A204.1 (cell line): Measurements from ENCODE around the gene CFAP61.
"Not testable (repeated sequence)": the region's sequence is repeated elsewhere in the genome, so short reads cannot be mapped to it uniquely, and the experiment has no call there.

Experiments
- FAIRE-seq: peaks from 2 replicates; lab custom pipeline; 2012; peaks lifted over from hg19 to GRCh38; lab: Jason Lieb, UNC

Gene CFAP61

GRCh38 chr20:20233041-20233514 lies 180.7 kb downstream of the CFAP61 start:
- no peak for FAIRE-seq

DNA sequence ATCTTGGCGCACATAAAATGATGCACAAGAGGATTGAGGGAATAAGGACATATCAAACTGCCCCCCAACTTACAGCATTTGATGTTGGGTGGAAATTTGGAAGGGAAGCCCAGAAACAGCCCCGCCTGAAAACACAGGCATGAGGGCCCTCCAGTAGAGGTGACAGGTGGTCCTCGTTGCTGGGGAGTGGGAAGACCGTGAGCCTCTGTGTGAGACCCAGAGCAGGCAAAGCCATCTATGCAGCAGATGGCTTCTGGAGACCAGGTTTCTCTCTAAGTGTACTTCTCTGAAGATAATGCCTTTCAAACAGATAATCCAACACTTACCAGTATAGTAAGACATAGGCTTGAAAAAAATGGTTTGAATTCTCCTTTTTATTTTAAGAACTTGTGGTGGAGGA lies 183.3 kb downstream of the CFAP61 start:
- no peak for FAIRE-seq

- FAIRE-seq: no peak
Observed at GRCh38 chr20:20237093-20237959, 185.0 kb downstream of the CFAP61 start.

DNA sequence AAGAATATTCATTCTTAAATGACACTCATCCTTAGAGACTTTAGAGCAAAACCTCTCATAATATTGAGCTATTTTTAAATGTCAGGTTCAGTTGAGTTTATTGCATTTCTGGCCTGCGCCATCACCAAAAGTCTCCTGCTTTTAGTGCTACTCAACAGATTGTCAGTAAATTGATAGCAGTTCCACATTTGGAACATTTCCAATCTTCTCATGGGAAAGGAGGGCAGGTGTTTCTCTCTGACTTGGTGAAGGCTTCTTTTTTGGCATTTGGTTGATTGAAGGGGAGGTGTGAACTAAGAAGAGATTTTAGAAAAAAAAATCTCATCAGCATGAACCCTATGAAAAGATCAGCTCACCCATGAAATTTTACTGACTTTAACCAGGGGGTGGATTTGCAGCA lies 189.6 kb downstream of the CFAP61 start:
- FAIRE-seq: no peak

- not testable (repeated sequence) for FAIRE-seq
Observed at GRCh38 chr20:20244384-20244783, 192.1 kb downstream of the CFAP61 start.

- no peak for FAIRE-seq
Observed at GRCh38 chr20:20246996-20247633, 194.8 kb downstream of the CFAP61 start.

DNA sequence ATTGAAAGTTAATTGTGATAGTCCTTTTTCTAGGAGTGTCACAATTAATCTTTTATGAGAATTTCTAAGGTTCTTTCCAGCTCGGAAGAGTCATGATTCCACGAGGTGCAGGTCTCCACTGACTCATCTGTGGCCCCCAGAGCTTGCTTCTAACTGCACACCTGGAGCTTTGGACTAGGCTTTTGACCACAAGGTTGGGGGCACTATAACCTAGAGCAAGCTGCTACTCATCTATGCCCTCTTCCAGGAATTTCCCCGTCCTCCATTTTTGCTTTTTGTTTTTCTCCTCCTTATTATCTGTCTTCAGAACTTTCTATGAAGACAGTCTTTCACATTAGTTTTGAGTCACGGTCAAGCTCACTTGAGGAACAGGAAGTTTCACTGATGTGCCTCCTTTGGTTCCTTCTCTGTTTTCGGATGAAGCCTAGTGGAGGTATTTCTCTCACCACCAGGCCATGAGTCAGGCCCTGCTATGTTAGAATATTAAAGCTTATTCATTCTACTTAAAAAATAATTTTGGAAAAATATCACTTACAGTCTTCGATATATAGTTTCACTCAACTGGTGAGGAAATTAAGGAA lies 196.4 kb downstream of the CFAP61 start:
- FAIRE-seq: no peak

- FAIRE-seq: no peak
Observed at GRCh38 chr20:20251317-20251716, 199.0 kb downstream of the CFAP61 start.

GRCh38 chr20:20251836-20252235 lies 199.5 kb downstream of the CFAP61 start:
- FAIRE-seq: no peak

DNA sequence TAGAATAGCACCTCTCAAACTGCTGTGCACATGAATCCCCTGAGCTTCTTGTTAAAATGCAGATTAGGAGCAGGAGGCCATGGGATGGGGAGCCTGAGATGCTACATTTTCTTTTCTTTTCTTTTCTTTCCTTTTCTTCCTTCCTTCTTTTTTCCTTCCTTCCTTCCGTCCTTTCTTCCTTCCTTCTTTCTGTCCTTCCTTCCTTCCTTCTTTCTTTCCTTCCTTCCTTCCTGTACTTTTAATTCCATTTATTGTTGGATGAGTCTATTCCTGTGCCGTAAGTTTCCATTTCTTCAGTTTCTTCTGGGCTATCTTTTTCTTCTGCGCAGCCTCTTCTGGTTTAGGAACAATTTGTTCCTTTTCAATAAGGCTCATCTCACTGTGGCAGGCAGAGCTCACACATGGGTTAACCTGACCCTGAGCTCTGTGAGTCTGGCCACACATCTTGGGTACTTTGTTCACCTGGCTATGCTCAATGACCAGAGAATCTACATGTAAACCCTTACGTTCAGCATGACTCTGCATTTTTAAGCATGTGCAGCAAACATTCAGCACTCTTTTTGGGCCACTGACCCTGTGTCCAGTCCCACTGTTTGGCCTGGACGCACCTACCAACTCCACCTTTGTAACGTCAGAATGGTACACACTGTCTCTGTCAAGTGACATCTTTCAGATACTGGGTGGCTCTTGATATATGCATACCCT lies 200.9 kb downstream of the CFAP61 start:
- no peak for FAIRE-seq

DNA sequence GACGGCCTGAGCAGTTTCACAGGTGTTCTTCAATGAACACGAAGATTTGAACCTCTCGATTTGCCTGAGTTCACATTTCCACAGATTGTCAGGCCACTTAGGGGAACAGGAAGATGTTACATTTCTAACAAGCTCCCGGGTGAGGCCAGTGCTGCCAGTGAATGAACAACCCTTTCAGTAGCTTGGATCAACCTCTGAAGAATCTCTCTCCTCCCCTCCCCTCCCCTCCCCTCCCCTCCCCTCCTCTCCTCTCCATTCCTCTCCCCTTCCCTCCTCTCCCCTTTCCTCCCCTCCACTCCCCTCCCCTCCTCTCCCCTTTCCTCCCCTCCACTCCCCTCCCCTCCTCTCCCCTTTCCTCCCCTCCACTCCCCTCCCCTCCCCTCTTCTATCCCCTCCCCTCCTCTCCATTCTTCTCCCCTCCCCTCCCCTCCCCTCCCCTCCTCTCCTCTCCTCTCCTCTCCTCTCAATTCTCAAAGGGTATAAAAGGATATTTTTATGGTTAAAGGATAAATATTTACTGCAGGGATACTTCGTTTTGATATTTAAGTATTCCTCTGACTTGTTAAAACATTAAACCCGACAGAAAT lies 201.5 kb downstream of the CFAP61 start:
- FAIRE-seq: no peak

GRCh38 chr20:20255099-20255498 lies 202.8 kb downstream of the CFAP61 start:
- no peak for FAIRE-seq

DNA sequence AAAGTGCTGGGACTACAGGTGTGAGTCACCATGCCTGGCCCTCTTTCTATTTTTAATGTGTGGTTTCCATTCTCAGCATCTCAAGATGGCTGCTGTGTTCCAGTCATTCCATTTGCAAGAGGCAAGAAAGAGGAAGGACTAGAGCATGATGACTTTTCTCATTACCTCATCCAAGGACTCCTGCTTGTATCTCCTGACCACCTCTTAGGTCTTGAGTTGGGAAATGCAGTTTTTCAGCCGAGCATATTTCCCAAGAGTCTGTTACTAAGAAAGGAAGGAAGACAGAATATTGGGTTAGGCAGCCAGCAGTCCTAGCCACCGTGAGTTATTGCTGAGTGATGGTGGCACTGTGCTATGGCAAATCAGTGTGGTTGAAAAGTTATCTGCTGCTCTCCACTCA lies 207.2 kb downstream of the CFAP61 start:
- FAIRE-seq: no peak

GRCh38 chr20:20261159-20261558 lies 208.8 kb downstream of the CFAP61 start:
- FAIRE-seq: no peak

DNA sequence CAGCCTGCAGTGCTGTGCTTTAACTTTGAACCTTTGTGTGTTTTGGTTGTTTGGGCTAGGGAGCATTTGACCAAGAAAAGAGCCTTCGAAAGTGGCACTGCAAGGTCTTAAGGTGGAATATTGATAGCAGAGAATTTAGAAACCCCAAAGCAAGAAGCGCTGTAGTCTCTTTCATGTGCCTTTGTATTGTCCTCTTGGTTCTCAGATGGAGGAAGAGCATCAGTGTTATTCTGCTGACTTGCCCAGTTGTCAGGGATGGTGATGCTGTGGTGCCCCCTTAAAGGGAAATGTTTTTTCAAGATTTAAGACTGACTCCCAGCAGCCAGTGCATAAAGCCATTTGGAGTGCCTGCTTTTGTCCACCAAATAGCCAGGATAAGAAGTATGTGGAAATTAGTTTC lies 212.9 kb downstream of the CFAP61 start:
- FAIRE-seq: no peak

- FAIRE-seq: no peak
Observed at GRCh38 chr20:20266552-20266951, 214.2 kb downstream of the CFAP61 start.

GRCh38 chr20:20267685-20268370 lies 215.5 kb downstream of the CFAP61 start:
- FAIRE-seq: no peak

DNA sequence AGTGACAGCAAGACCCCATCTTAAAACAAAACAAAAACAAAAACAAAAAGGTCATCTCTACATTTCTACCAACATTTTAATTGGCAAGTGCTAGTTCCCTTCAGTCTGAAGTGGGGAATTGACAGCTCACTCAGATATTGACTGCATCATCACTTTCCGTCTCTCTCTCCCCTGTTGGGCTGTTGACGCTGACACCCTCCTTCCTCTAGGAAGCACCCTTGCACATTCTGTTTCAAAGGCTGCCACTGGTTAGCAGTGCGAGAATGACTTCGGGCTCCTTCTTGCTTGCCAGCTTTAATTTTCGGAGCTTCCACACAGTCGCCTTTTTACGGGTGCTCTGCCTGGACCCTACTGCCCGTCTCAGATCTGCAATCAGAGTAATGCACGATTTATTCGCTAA lies 218.9 kb downstream of the CFAP61 start:
- no peak for FAIRE-seq

DNA sequence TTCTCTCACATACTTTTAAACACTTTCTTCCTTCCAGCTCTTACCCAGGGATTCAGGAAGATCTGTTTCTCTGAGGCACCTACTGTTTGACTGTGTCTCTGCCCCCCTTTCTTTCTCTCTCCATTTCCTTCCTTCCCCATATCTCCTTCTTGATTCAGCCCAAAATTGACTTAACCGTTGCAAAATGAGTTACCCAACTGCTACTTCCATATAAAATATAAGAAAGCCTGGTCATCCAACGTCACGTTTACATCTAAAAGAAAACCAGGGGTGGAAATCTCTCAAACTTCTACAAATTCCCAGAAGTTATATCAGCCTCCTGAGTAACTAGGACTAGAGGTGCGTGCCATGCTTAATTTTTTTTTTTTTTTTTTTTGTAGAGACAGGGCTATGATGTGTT lies 220.4 kb downstream of the CFAP61 start:
- no peak for FAIRE-seq

- no peak for FAIRE-seq
Observed at GRCh38 chr20:20273286-20273685, 221.0 kb downstream of the CFAP61 start.

DNA sequence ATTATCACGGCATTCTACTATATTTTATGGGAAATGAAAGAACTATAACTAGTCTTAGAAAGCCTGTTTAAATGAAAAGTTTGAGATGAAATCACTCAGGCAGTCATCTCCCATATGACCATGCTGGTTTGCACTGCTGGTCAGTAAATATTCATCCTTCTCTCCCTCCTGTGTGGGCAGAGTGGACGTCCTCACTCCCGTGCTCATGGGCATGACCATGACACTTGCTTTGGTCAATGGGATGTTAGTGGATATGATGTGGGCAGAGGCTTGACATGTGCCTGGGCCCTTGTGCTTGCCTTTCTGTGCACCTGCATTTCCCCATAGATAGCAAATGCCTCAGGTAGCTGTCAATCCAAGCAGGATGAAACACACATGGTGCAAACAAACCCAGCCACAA lies 222.5 kb downstream of the CFAP61 start:
- FAIRE-seq: no peak

DNA sequence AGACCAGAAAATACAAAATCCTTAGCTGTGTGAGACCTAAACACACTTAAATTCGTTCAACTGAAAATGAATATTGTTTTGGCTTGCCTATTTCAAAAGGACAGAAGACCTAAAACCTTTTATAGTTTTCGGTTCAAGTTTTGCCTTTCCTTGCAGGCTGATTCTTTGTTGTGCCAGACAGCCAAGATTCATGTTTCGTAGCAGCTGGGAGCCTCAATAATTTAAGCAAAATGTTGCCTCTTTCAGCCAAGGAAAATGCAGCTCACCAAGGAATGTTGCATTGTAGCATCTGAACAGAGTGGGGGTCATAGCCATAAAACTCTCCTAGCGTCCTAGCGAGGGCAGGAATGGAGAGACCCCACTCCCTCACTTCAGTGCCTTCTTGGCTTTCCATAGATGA lies 223.3 kb downstream of the CFAP61 start:
- FAIRE-seq: no peak
